Urothelium cell line (cell line): ENCODE measurements around the gene CD101.
"Not testable (repeated sequence)": the region's sequence is repeated elsewhere in the genome, so short reads cannot be mapped to it uniquely, and the experiment has no call there.

Experiments used
- DNase-seq: peaks from one replicate; pipeline ENCODE4 v3.0.0; 2011; ENCODE audit warnings: low spot score, mixed read lengths
- FAIRE-seq: peaks from 2 replicates; lab custom pipeline; 2011; peaks lifted over from hg19 to GRCh38; lab: Jason Lieb, UNC

The CD101 gene

GRCh38 chr1:117001254-117001927 lies at the start of gene CD101:
TSS of gene CD101 (plus strand) at chr1:117001760. CDS start at chr1:117001818, 58 bp downstream.
- no peak for FAIRE-seq

GRCh38 chr1:116952738-116953275 lies 48.8 kb upstream of the CD101 start:
- no peak for DNase-seq
- FAIRE-seq = no peak

More at GRCh38 chr1:117001254-117001927, at the start of gene CD101:
- no peak for DNase-seq

- FAIRE-seq (no peak), DNase-seq (no peak)
Measured at GRCh38 chr1:116954440-116954839, 47.1 kb upstream of the CD101 start.

- FAIRE-seq = no peak
- no peak for DNase-seq
Measured at GRCh38 chr1:116956378-116956777, 45.2 kb upstream of the CD101 start.

- FAIRE-seq = no peak
Measured at GRCh38 chr1:116957646-116958045, 43.9 kb upstream of the CD101 start.

GRCh38 chr1:116958110-116958509 lies 43.5 kb upstream of the CD101 start:
- FAIRE-seq = no peak
- DNase-seq = no peak

More at GRCh38 chr1:116957646-116958045, 43.9 kb upstream of the CD101 start:
- no peak for DNase-seq

- FAIRE-seq (no peak), DNase-seq (no peak)
Measured at GRCh38 chr1:116958977-116959376, 42.6 kb upstream of the CD101 start.

- DNase-seq (no peak), FAIRE-seq (no peak)
Measured at GRCh38 chr1:116961606-116962005, 40.0 kb upstream of the CD101 start.

GRCh38 chr1:116962987-116963639 lies 38.4 kb upstream of the CD101 start:
- no peak for DNase-seq
- FAIRE-seq = no peak

GRCh38 chr1:116966791-116967190 lies 34.8 kb upstream of the CD101 start:
- FAIRE-seq = no peak
- no peak for DNase-seq

GRCh38 chr1:116968724-116969123 lies 32.8 kb upstream of the CD101 start:
- DNase-seq (no peak), FAIRE-seq (no peak)

GRCh38 chr1:116971258-116971860 lies 30.2 kb upstream of the CD101 start:
- FAIRE-seq = no peak

GRCh38 chr1:116971965-116972673 lies 29.4 kb upstream of the CD101 start:
- no peak for FAIRE-seq
- peak; percentile 12 for DNase-seq

More at GRCh38 chr1:116971258-116971860, 30.2 kb upstream of the CD101 start:
- DNase-seq = no peak

- peak; percentile 29 for DNase-seq
- FAIRE-seq = no peak
Measured at GRCh38 chr1:116972674-116973030, 28.9 kb upstream of the CD101 start.

- not testable (repeated sequence) for FAIRE-seq, DNase-seq
Measured at GRCh38 chr1:116980309-116980708, 21.3 kb upstream of the CD101 start.

- DNase-seq = no peak
- FAIRE-seq = no peak
Measured at GRCh38 chr1:116981521-116982037, 20.0 kb upstream of the CD101 start.

- FAIRE-seq = no peak
- no peak for DNase-seq
Measured at GRCh38 chr1:116982319-116983004, 19.1 kb upstream of the CD101 start.

GRCh38 chr1:116983112-116983511 lies 18.4 kb upstream of the CD101 start:
- no peak for FAIRE-seq

GRCh38 chr1:116983678-116984077 lies 17.9 kb upstream of the CD101 start:
- FAIRE-seq = no peak
- no peak for DNase-seq

More at GRCh38 chr1:116983112-116983511, 18.4 kb upstream of the CD101 start:
- DNase-seq = no peak
